PC-9 (cell line): Measurements from ENCODE around the gene DIAPH3. TPM values are rescaled to one million over a fixed set of nuclear protein-coding genes. Genes with fewer than 3 reads are reported as not detected.

Source experiments
- BruUV-seq: library from RNA; stranded (reverse); fragments of 400-500 nt; replicated peaks from 2 replicates; lab custom pipeline; 2021; lab: Mats Ljungman, UMichigan
- CTCF ChIA-PET: fragments of 300-600 bp; sonication (Branson Sonifier 250); formaldehyde crosslinking; loops from one replicate; lab custom pipeline; 2022; ENCODE audit warnings: antibody characterized with exemption; lab: Charles Lee
- POLR2A ChIA-PET: fragments of 300-600 bp; sonication (Branson Sonifier 250); formaldehyde crosslinking; loops from one replicate; lab custom pipeline; 2022; ENCODE audit warnings: antibody characterized with exemption; ENCODE audit not compliant: unreplicated experiment; lab: Charles Lee
- DNase-seq, 2 experiments: peaks; one replicate each; pipeline versions ENCODE4 v3.0.0 to v3.0.0-alpha.2; 2015 to 2022; ENCODE audit warnings: mixed read lengths in 1 of 2
- H2AFZ ChIP-seq: fragments of 200-600 bp; sonication (generic); 2 replicates; pipeline ENCODE4 v1.8.1; 2017; ENCODE audit warnings: antibody characterized with exemption
- H3F3A ChIP-seq: fragments of 200-600 bp; sonication (generic); 2 replicates; pipeline ENCODE4 v1.8.1; 2017; ENCODE audit warnings: antibody characterized with exemption, mild to moderate bottlenecking, low read depth; ENCODE audit not compliant: insufficient read depth
- H3K27ac ChIP-seq: fragments of 200-600 bp; sonication (generic); 2 replicates; pipeline ENCODE4 v1.6.1; 2016; ENCODE audit warnings: mixed run types
- H3K27me3 ChIP-seq: fragments of 200-600 bp; sonication (generic); 2 replicates; pipeline ENCODE4 v1.6.1; 2016; ENCODE audit warnings: low read depth, mixed run types; ENCODE audit not compliant: insufficient read depth
- H3K36me3 ChIP-seq: fragments of 200-600 bp; sonication (generic); 2 replicates; pipeline ENCODE4 v1.6.1; 2016; ENCODE audit warnings: low read depth, mixed run types
- H3K4me1 ChIP-seq: fragments of 200-600 bp; sonication (generic); replicated peaks from 2 replicates; pipeline ENCODE4 v1.6.1; 2016; ENCODE audit warnings: mixed run types; ENCODE audit not compliant: insufficient read depth
- H3K4me2 ChIP-seq: fragments of 200-600 bp; sonication (generic); 2 replicates; pipeline ENCODE4 v1.6.1; 2017; ENCODE audit warnings: mixed run types
- H3K4me3 ChIP-seq: fragments of 200-600 bp; sonication (generic); 2 replicates; pipeline ENCODE4 v1.6.1; 2016; ENCODE audit warnings: mixed run types
- H3K79me2 ChIP-seq: fragments of 200-600 bp; sonication (generic); 2 replicates; pipeline ENCODE4 v1.6.1; 2017; ENCODE audit warnings: low read depth, mixed run types
- H3K9me2 ChIP-seq: fragments of 200-600 bp; sonication (generic); 2 replicates; pipeline ENCODE4 v1.8.1; 2017; ENCODE audit warnings: mild to moderate bottlenecking; ENCODE audit not compliant: insufficient read depth
- H3K9me3 ChIP-seq: fragments of 200-600 bp; sonication (generic); 2 replicates; pipeline ENCODE4 v1.8.1; 2016; ENCODE audit warnings: low read depth; ENCODE audit not compliant: insufficient read depth
- H4K20me1 ChIP-seq: fragments of 200-600 bp; sonication (generic); 2 replicates; pipeline ENCODE4 v1.8.1; 2017; ENCODE audit not compliant: insufficient read depth
- CTCF ChIP-seq: fragments of 200-600 bp; sonication (generic); conservative IDR thresholded peaks from 2 replicates; pipeline ENCODE4 v1.6.1; 2017; ENCODE audit warnings: mixed run types, antibody characterized with exemption, mild to moderate bottlenecking, moderate library complexity
- EZH2 ChIP-seq: fragments of 200-600 bp; sonication (generic); IDR thresholded peaks from 2 replicates; pipeline ENCODE4 v1.8.0; 2017; ENCODE audit warnings: antibody characterized with exemption, low read depth
- intact Hi-C: fragments of 100-400 bp; cut with micrococcal nuclease; formaldehyde crosslinking; loops from one replicate; pipeline ENCODE4 v1.10.0; 2022; ENCODE audit not compliant: unreplicated experiment
- total RNA-seq: library from RNA; stranded (reverse); gene quantifications from 2 replicates; pipeline ENCODE4 v1.2.3, GENCODE V29; 2021

Gene DIAPH3
- total RNA-seq, 1 experiment from 2014 or later: 39.3 TPM

- no peak overlapping the region for H3K27ac ChIP-seq
- BruUV-seq: no TSS peak
- H3K36me3 ChIP-seq: no peaks in the 10 kb centered on the region
- H3F3A ChIP-seq: no peaks in the 10 kb centered on the region
- H2AFZ ChIP-seq: no peak overlapping the region
- no peaks in the 10 kb centered on the region for H4K20me1 ChIP-seq
- DNase-seq: no peak
- TF ChIP-seq EZH2 (no peak), CTCF (no peak)
- POLR2A ChIA-PET: no interaction called here
- no peaks in the 10 kb centered on the region for H3K79me2 ChIP-seq
- CTCF ChIA-PET: no interaction called here
- no peaks in the 10 kb centered on the region for H3K9me3 ChIP-seq
- H3K27me3 ChIP-seq: no peaks in the 10 kb centered on the region
- intact Hi-C loops: no loop called here
- no peak overlapping the region for H3K4me3 ChIP-seq
- no peak overlapping the region for H3K4me2 ChIP-seq
- no peaks in the 10 kb centered on the region for H3K9me2 ChIP-seq
- H3K4me1 ChIP-seq: no peaks in the 10 kb centered on the region
Measured at GRCh38 chr13:59890054-59890453, 273.7 kb downstream of the DIAPH3 start.

- intact Hi-C loops: no loop called here
- Histone ChIP-seq H3K4me1 (no peaks in the 10 kb centered on the region), H3F3A (no peaks in the 10 kb centered on the region), H3K4me3 (no peak overlapping the region), H3K27ac (no peak overlapping the region), H3K79me2 (no peaks in the 10 kb centered on the region), H2AFZ (no peak overlapping the region), H3K27me3 (no peaks in the 10 kb centered on the region), H3K4me2 (no peak overlapping the region), H3K36me3 (no peaks in the 10 kb centered on the region), H3K9me3 (no peaks in the 10 kb centered on the region), H4K20me1 (no peaks in the 10 kb centered on the region), H3K9me2 (no peaks in the 10 kb centered on the region)
- no peak for DNase-seq
- POLR2A ChIA-PET: no interaction called here
- TF ChIP-seq CTCF (no peak), EZH2 (no peak)
- CTCF ChIA-PET: no interaction called here
- BruUV-seq: no TSS peak
Measured at GRCh38 chr13:59888408-59888807, 275.3 kb downstream of the DIAPH3 start.

DNA sequence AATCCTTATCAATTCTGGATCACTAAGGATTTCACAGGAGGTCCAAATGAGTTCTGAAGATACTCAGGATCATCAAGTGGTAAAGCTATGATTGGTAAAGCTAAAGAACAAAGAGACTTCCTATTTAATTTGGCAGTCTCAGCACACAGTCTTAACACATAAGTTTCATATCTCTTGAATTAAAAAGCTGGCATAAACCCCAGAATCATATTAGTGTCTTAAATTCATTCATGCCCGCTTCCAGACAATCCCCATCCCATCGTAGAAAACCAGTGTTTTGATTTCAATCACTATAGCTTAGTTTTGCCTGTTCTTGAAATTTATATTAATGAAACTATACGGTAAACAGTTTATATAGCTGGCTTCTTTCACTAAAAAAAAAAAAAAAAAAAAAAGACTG is 278.7 kb downstream of the DIAPH3 start:
- Histone ChIP-seq H3K4me1 (no peaks in the 10 kb centered on the region), H3K9me2 (no peaks in the 10 kb centered on the region), H4K20me1 (no peaks in the 10 kb centered on the region), H3K27ac (no peak overlapping the region), H3F3A (no peaks in the 10 kb centered on the region), H3K4me3 (no peak overlapping the region), H3K4me2 (no peak overlapping the region), H3K27me3 (no peaks in the 10 kb centered on the region), H3K79me2 (no peaks in the 10 kb centered on the region), H2AFZ (no peak overlapping the region), H3K9me3 (no peaks in the 10 kb centered on the region), H3K36me3 (no peaks in the 10 kb centered on the region)
- TF ChIP-seq CTCF: no peak
- no peak for TF ChIP-seq EZH2
- intact Hi-C loops: no loop called here
- no TSS peak for BruUV-seq
- ChIA-PET POLR2A (no interaction called here), CTCF (no interaction called here)
- no peak for DNase-seq
